ENCODE measurements around the gene PCSK4. TPM values are rescaled to one million over a fixed set of nuclear protein-coding genes. Genes with fewer than 3 reads are reported as not detected.

PCSK4 gene
- total and polyA plus RNA-seq, 9 of the 15 experiments (the other 6 are each of a cell fraction or from before 2014, with no cell fraction given) = 0.01 to 9.1 (median 2.1) TPM; not detected in 1

- Histone ChIP-seq H3K9ac (ENCODE audit: insufficient read depth in 1 of 2, low read depth in 2 of 2, low read length in 2 of 2) (no peak overlapping the region), H3K79me2 (ENCODE audit: control insufficient read depth, insufficient read depth, low read length) (no peaks in the 10 kb centered on the region), H3K27ac (ENCODE audit: extremely low read depth, low read depth, low read length) (no peak overlapping the region), H3K4me2 (ENCODE audit: insufficient read depth, low read length) (no peak overlapping the region), H4K20me1 (replicated peaks; ENCODE audit: control insufficient read depth, insufficient read depth, low read length) (no peaks in the 10 kb centered on the region), H3K4me1 (replicated peaks in 1 of 2; ENCODE audit: control insufficient read depth in 2 of 2, insufficient read depth in 2 of 2, low read length in 2 of 2) (peaks cover 12 to 60% of the 10 kb centered on the region in 2 experiments; a peak in 4 of 5 replicates), H3K27me3 (ENCODE audit: control insufficient read depth in 2 of 2, insufficient read depth in 2 of 2, low read length in 2 of 2) (no peaks in the 10 kb centered on the region), H3K9me1 (ENCODE audit: control insufficient read depth, insufficient read depth, low read length) (no peaks in the 10 kb centered on the region), H3K4me3 (no peak overlapping the region), H3K36me3 (ENCODE audit: control insufficient read depth, insufficient read depth, low read length) (peaks cover 10% of the 10 kb centered on the region; the same call in 2 of the 3 replicates), H3K9me3 (replicated peaks; ENCODE audit: control insufficient read depth, insufficient read depth, low read depth, low read length) (no peaks in the 10 kb centered on the region), H2AFZ (ENCODE audit: low read depth, low read length) (no peak overlapping the region)
- BruUV-seq (replicated peaks) = no TSS peak
- FAIRE-seq (no peak), ATAC-seq (no peak), DNase-seq (ENCODE audit: extremely low read depth in 1 of 4, low spot score in 3 of 4) (no peak)
- ChIA-PET POLR2A (interaction anchor here (0.6 kb wide), 2 partner anchors 13 to 1170 kb away, joined by 3 read pairs; no protein-coding TSS in a partner anchor), CTCF (ENCODE audit: low intra/inter-chr PET ratio) (no interaction called here)
- in situ Hi-C loops (cut with MboI) (loop anchor here (5.0 kb wide), 1 partner anchor 48 kb away; no protein-coding TSS in a partner anchor), intact Hi-C loops (cut with micrococcal nuclease) (no loop called here)
- TF ChIP-seq COPS2 (conservative IDR thresholded peaks at IDR 0.05) (no peak), ARID3A (IDR thresholded peaks at IDR 0.05; ENCODE audit: borderline replicate concordance, low read depth, low read length) (no peak), RERE (CRISPR knock-in tag; IDR thresholded peaks at IDR 0.05; ENCODE audit: borderline replicate concordance) (no peak), ZNF121 (CRISPR knock-in tag; conservative IDR thresholded peaks at IDR 0.05) (peak; percentile 48), BRF1 (IDR thresholded peaks at IDR 0.05; ENCODE audit: borderline replicate concordance, extremely low read depth, insufficient read length) (no peak)
- 69% methylated on average over 8 of the region's 8 CpGs for WGBS (ENCODE audit: insufficient coverage, low coverage, missing lambda C conversion rate)
These were observed 14.9 kb upstream of the PCSK4 start for GRCh38 chr19:1505012-1505411.
